Mononuclear cell (primary cell): ENCODE results near the gene TTYH2. TPM values are rescaled to one million over a fixed set of nuclear protein-coding genes. Genes with fewer than 3 reads are reported as not detected.
"Not testable (repeated sequence)": the region's sequence is repeated elsewhere in the genome, so short reads cannot be mapped to it uniquely, and the experiment has no call there.

ENCODE experiments used
- H3K27me3 ChIP-seq: 2 replicates; pipeline ENCODE4 v1.6.0; 2011; ENCODE audit warnings: low read length, control low read depth; ENCODE audit not compliant: insufficient read depth
- H3K4me1 ChIP-seq: 2 replicates; pipeline ENCODE4 v1.5.1; 2011; ENCODE audit warnings: mild to moderate bottlenecking, low read length, control low read depth; ENCODE audit not compliant: insufficient read depth
- H3K4me3 ChIP-seq: 2 replicates; pipeline ENCODE4 v1.5.1; 2011; ENCODE audit warnings: mild to moderate bottlenecking, low read length, moderate library complexity
- H3K9me3 ChIP-seq: 2 replicates; pipeline ENCODE4 v1.5.1; 2011; ENCODE audit warnings: low read depth, mild to moderate bottlenecking, control low read depth, low read length
- total RNA-seq: library from RNA; depleted of rRNA; stranded (reverse); fragments of >200 nt; gene quantifications from one replicate; pipeline ENCODE4 v1.2.3, GENCODE V29; 2012

The TTYH2 gene
- total RNA-seq, 1 donor, result 8.5 TPM

- no peaks in the 10 kb centered on the region for H3K27me3 ChIP-seq
- no peaks in the 10 kb centered on the region for H3K9me3 ChIP-seq
- H3K4me1 ChIP-seq, result peaks cover 19% of the 10 kb centered on the region
- no peak overlapping the region for H3K4me3 ChIP-seq
Measured at GRCh38 chr17:74271901-74272561, 58.7 kb downstream of the TTYH2 start.

GRCh38 chr17:74272731-74273201 lies 59.4 kb downstream of the TTYH2 start:
- Histone ChIP-seq H3K27me3 (no peaks in the 10 kb centered on the region), H3K4me1 (peaks cover 19% of the 10 kb centered on the region), H3K9me3 (no peaks in the 10 kb centered on the region), H3K4me3 (no peak overlapping the region)

- Histone ChIP-seq H3K4me1 (peaks cover 19% of the 10 kb centered on the region), H3K9me3 (no peaks in the 10 kb centered on the region), H3K27me3 (no peaks in the 10 kb centered on the region), H3K4me3 (no peak within 1 kb of the TSS)
Measured at GRCh38 chr17:74274060-74274708, 60.8 kb downstream of the TTYH2 start, which contains the start of gene DNAI2. TSS of gene DNAI2 (plus strand) at chr17:74274234. CDS start at chr17:74281818, 7,584 bp downstream.

GRCh38 chr17:74274709-74275340 lies 61.5 kb downstream of the TTYH2 start:
- Histone ChIP-seq H3K9me3 (no peaks in the 10 kb centered on the region), H3K27me3 (no peaks in the 10 kb centered on the region), H3K4me3 (no peak overlapping the region), H3K4me1 (peaks cover 24% of the 10 kb centered on the region)

- no peaks in the 10 kb centered on the region for H3K9me3 ChIP-seq
- H3K4me3 ChIP-seq, result no peak overlapping the region
- H3K27me3 ChIP-seq, result no peaks in the 10 kb centered on the region
- peaks cover 36% of the 10 kb centered on the region for H3K4me1 ChIP-seq
Measured at GRCh38 chr17:74276051-74276476, 62.7 kb downstream of the TTYH2 start.

- Histone ChIP-seq H3K27me3 (no peaks in the 10 kb centered on the region), H3K4me3 (no peak overlapping the region), H3K4me1 (peaks cover 39% of the 10 kb centered on the region)
Measured at GRCh38 chr17:74276541-74277009, 63.2 kb downstream of the TTYH2 start.

GRCh38 chr17:74277935-74278334 lies 64.6 kb downstream of the TTYH2 start:
- no peak overlapping the region for H3K4me3 ChIP-seq
- H3K9me3 ChIP-seq, result no peaks in the 10 kb centered on the region
- H3K27me3 ChIP-seq, result no peaks in the 10 kb centered on the region
- peaks cover 53% of the 10 kb centered on the region for H3K4me1 ChIP-seq

More at GRCh38 chr17:74276541-74277009, 63.2 kb downstream of the TTYH2 start:
- no peaks in the 10 kb centered on the region for H3K9me3 ChIP-seq

GRCh38 chr17:74279617-74280016 lies 66.2 kb downstream of the TTYH2 start:
- not testable (repeated sequence) for H3K27me3 ChIP-seq, H3K9me3 ChIP-seq, H3K4me3 ChIP-seq
- H3K4me1 ChIP-seq, result peaks cover 59% of the 10 kb centered on the region

GRCh38 chr17:74280093-74280513 lies 66.7 kb downstream of the TTYH2 start:
- peaks cover 59% of the 10 kb centered on the region for H3K4me1 ChIP-seq
- no peaks in the 10 kb centered on the region for H3K27me3 ChIP-seq
- H3K4me3 ChIP-seq, result no peak overlapping the region
- H3K9me3 ChIP-seq, result no peaks in the 10 kb centered on the region

- no peaks in the 10 kb centered on the region for H3K27me3 ChIP-seq
- peaks cover 58% of the 10 kb centered on the region for H3K4me1 ChIP-seq
- no peak overlapping the region for H3K4me3 ChIP-seq
- no peaks in the 10 kb centered on the region for H3K9me3 ChIP-seq
Measured at GRCh38 chr17:74281799-74282198, 68.4 kb downstream of the TTYH2 start.

GRCh38 chr17:74282274-74282586 lies 68.9 kb downstream of the TTYH2 start:
- peaks cover 58% of the 10 kb centered on the region for H3K4me1 ChIP-seq
- not testable (repeated sequence) for H3K9me3 ChIP-seq, H3K27me3 ChIP-seq, H3K4me3 ChIP-seq

- no peak overlapping the region for H3K4me3 ChIP-seq
- no peaks in the 10 kb centered on the region for H3K27me3 ChIP-seq
- H3K9me3 ChIP-seq, result no peaks in the 10 kb centered on the region
- peaks cover 58% of the 10 kb centered on the region for H3K4me1 ChIP-seq
Measured at GRCh38 chr17:74282587-74283370, 69.4 kb downstream of the TTYH2 start.

- peaks cover 58% of the 10 kb centered on the region for H3K4me1 ChIP-seq
- no peaks in the 10 kb centered on the region for H3K9me3 ChIP-seq
- no peak overlapping the region for H3K4me3 ChIP-seq
- H3K27me3 ChIP-seq, result no peaks in the 10 kb centered on the region
Measured at GRCh38 chr17:74283371-74283673, 70.0 kb downstream of the TTYH2 start.

- H3K27me3 ChIP-seq, result no peaks in the 10 kb centered on the region
- H3K9me3 ChIP-seq, result no peaks in the 10 kb centered on the region
- no peak overlapping the region for H3K4me3 ChIP-seq
- peaks cover 32% of the 10 kb centered on the region for H3K4me1 ChIP-seq
Measured at GRCh38 chr17:74287031-74287602, 73.7 kb downstream of the TTYH2 start.

GRCh38 chr17:74288785-74289184 lies 75.4 kb downstream of the TTYH2 start:
- H3K4me1 ChIP-seq, result peaks cover 15% of the 10 kb centered on the region
- no peaks in the 10 kb centered on the region for H3K9me3 ChIP-seq
- H3K27me3 ChIP-seq, result no peaks in the 10 kb centered on the region
- H3K4me3 ChIP-seq, result no peak overlapping the region
